EL (cell line): Measurements from ENCODE around the gene ZNF695.

Experiments used
- DNase-seq: peaks from one replicate; pipeline ENCODE4 v3.0.0-alpha.2; 2016

The ZNF695 gene

DNA sequence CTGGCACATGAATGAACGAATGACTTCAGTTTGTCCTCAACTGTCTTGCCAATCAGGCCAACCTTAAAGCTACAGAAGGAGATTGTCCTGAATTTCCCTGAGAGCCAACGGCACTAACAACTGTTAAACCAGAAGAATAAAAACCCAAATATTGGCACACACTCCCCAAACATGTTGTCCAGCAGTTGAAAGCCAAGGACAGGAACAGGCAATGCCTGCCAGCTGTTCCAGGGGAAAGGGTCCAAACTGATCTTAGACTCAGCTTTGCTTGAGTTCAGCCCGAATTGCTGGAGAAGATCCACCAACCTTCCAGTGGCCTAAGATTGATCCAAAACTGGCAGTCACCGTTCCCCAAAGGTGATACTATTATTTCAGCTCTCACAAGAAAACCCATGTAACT, 53.7 kb downstream of the ZNF695 start:
- no peak for DNase-seq

- DNase-seq, result no peak
Observed at GRCh38 chr1:246951413-246951812, 56.4 kb downstream of the ZNF695 start.

DNA sequence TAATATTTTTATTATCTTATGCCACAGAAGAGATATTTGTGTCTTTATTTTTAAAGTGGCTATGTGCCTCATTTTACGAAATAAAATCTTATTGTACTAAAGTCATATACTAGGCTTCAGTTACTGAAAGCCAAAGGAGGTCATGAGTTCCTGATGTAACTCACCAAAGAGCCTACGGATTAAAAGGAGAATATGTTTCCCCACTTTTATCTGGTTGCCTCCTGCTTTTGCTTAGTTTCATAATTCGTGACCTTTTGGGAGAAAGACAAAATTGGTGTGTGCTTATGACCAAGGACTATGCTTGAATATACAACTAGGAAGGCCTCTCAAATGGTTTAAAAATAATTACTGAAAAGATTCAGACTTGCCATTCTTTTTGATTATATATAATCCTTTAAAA, 57.9 kb downstream of the ZNF695 start:
- no peak for DNase-seq

GRCh38 chr1:246947255-246947654, 60.6 kb downstream of the ZNF695 start:
- peak; percentile 24 for DNase-seq

DNA sequence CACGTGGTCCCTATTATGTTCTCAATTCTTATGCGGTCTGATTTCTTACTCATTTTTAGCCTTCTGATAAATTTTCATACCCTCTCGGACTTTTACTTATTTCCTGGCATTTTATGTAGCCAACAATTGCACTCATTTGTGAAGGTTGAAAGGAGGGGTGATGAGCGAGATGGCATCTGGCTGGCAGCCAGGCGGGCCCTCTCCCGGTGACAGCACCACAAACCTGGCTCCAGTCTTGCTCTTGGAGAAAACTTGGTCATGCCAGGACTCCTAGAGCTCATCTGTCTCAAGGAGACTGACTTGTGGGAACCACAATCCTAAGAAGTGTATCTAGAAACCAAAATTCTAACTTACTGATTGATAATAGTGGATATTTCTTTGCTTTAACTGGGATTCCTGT, 61.5 kb downstream of the ZNF695 start:
- no peak for DNase-seq
